GM12872 (cell line): Measurements from ENCODE around the gene ARHGAP8.

Experiments used
- TF ChIP-seq, protein P1 (sequence below): IDR thresholded peaks from 3 replicates; pipeline ENCODE4 v1.5.1; 2011; ENCODE audit warnings: low read depth, mild to moderate bottlenecking, low read length, moderate library complexity; ENCODE audit not compliant: insufficient read depth

ARHGAP8 gene

DNA sequence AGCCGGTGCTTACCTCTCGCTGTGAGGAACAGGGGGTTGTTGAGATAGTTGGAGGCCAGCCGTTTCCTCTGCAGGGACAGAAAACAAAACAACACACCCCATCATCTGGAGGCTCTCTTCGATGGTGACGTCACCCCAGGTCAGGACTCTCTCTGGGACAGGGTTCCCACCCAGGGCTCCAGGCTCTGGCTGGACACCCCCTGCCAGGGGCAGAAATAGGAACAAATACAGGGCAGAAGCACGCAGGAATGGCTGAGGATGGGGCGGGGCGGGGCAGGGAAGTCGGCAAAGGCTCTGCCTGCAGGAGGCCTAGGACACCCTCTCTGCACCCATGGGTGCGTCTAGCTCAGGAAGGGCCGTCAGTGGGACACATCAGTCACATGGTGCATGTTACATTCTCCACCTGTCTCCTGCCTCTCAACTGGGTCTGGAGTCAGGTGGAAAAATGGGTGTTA, 138.9 kb downstream of the ARHGAP8 start:
- TF ChIP-seq, protein P1, sequence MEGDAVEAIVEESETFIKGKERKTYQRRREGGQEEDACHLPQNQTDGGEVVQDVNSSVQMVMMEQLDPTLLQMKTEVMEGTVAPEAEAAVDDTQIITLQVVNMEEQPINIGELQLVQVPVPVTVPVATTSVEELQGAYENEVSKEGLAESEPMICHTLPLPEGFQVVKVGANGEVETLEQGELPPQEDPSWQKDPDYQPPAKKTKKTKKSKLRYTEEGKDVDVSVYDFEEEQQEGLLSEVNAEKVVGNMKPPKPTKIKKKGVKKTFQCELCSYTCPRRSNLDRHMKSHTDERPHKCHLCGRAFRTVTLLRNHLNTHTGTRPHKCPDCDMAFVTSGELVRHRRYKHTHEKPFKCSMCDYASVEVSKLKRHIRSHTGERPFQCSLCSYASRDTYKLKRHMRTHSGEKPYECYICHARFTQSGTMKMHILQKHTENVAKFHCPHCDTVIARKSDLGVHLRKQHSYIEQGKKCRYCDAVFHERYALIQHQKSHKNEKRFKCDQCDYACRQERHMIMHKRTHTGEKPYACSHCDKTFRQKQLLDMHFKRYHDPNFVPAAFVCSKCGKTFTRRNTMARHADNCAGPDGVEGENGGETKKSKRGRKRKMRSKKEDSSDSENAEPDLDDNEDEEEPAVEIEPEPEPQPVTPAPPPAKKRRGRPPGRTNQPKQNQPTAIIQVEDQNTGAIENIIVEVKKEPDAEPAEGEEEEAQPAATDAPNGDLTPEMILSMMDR: no peak

GRCh38 chr22:44891791-44892190, 139.4 kb downstream of the ARHGAP8 start:
- TF ChIP-seq, protein P1: no peak

DNA sequence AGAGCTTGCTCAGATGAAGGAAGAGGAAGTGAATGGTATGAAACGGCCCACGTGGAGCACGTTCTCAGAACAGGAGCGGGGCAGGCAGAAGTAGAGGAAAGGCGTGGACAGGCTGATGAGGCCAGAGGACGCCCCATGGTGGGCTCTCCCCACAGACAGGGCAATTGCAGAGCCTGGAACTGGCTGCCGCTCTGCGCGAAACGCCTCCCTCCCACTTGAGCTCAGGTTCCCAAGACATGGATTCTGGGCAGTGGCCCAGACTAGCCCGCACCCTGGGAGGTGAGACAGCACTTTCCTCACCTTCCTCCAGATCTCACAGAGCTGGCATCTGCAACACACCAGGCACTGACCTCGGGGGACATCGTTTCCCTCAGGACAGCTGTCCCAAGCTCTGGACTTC, 139.9 kb downstream of the ARHGAP8 start:
- TF ChIP-seq, protein P1: no peak

- TF ChIP-seq, protein P1: no peak
Measured at GRCh38 chr22:44892803-44893730, 140.7 kb downstream of the ARHGAP8 start.

GRCh38 chr22:44893731-44894080, 141.3 kb downstream of the ARHGAP8 start:
- TF ChIP-seq, protein P1: no peak

- TF ChIP-seq, protein P1: no peak
Measured at GRCh38 chr22:44894321-44894720, 141.9 kb downstream of the ARHGAP8 start.

GRCh38 chr22:44894782-44895181, 142.4 kb downstream of the ARHGAP8 start:
- TF ChIP-seq, protein P1: no peak
